ENCODE measurements around the gene RABL6.

DNA sequence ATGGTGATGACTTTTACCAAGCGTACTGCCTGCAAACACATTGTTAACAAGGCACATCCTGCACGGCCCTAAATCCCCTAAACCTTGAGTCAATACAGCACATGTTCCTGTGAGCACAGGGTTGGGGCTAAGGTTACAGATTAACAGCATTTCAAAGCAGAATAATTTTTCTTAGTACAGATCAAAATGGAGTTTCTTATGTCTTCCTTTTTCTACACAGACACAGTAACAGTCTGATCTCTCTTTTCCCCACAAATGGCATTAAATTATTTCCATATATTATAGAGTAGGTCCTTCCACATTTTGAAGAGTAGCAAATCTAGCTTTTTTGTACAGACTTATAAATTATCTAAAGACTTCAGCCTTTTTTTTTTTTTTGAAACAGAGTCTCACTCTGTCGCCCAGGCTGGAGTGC is 18.2 kb upstream of the RABL6 start:
- TF ChIP-seq RAD21 (IDR thresholded peaks at IDR 0.05; ENCODE audit: low read length) (no peak), BHLHE40 (IDR thresholded peaks at IDR 0.05; ENCODE audit: low read depth, low read length) (no peak), MAZ (IDR thresholded peaks at IDR 0.05; ENCODE audit: borderline replicate concordance, low read depth, low read length) (no peak), POLR2A (IDR thresholded peaks at IDR 0.05; ENCODE audit: low read depth, low read length) (no peak), RCOR1 (IDR thresholded peaks at IDR 0.05; ENCODE audit: insufficient replicate concordance, low read length) (no peak), FOS (IDR thresholded peaks at IDR 0.05; ENCODE audit: low read depth, low read length) (no peak)
- TF ChIP-seq, protein P1, sequence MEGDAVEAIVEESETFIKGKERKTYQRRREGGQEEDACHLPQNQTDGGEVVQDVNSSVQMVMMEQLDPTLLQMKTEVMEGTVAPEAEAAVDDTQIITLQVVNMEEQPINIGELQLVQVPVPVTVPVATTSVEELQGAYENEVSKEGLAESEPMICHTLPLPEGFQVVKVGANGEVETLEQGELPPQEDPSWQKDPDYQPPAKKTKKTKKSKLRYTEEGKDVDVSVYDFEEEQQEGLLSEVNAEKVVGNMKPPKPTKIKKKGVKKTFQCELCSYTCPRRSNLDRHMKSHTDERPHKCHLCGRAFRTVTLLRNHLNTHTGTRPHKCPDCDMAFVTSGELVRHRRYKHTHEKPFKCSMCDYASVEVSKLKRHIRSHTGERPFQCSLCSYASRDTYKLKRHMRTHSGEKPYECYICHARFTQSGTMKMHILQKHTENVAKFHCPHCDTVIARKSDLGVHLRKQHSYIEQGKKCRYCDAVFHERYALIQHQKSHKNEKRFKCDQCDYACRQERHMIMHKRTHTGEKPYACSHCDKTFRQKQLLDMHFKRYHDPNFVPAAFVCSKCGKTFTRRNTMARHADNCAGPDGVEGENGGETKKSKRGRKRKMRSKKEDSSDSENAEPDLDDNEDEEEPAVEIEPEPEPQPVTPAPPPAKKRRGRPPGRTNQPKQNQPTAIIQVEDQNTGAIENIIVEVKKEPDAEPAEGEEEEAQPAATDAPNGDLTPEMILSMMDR (conservative IDR thresholded peaks at IDR 0.05; ENCODE audit: low read depth, low read length), result no peak
- TF ChIP-seq, protein P2, sequence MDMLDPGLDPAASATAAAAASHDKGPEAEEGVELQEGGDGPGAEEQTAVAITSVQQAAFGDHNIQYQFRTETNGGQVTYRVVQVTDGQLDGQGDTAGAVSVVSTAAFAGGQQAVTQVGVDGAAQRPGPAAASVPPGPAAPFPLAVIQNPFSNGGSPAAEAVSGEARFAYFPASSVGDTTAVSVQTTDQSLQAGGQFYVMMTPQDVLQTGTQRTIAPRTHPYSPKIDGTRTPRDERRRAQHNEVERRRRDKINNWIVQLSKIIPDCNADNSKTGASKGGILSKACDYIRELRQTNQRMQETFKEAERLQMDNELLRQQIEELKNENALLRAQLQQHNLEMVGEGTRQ (IDR thresholded peaks at IDR 0.05; ENCODE audit: low read depth, low read length), result no peak

Measured in IMR-90 (cell line).